Measurements from ENCODE around the gene RTL5. TPM values are rescaled to one million over a fixed set of nuclear protein-coding genes. Genes with fewer than 3 reads are reported as not detected.
A peak's percentile ranks its signal among the peaks of the same experiment; 100 is the strongest.
"Not testable (repeated sequence)": the region's sequence is repeated elsewhere in the genome, so short reads cannot be mapped to it uniquely, and the experiment has no call there.

The RTL5 gene
- total RNA-seq: 1 to 10 TPM in 4 of 5 donors, under 1 TPM in 1; 0.98 to 8.7 (median 3.4) TPM
- total RNA-seq (2013): 0.81 TPM
- total RNA-seq: 0.34 to 12.5 (median 4.0) reads per million in 29 experiments

GRCh38 chrX:72131317-72132294 is at the start of gene RTL5:
TSS of gene RTL5 (minus strand) at chrX:72131915.
- H3K27me3 ChIP-seq (replicated peaks in 1 of 2; ENCODE audit: control insufficient read depth in 2 of 2, extremely low read depth in 1 of 2, insufficient read depth in 2 of 2, low read length in 1 of 2): peaks cover 0 to 21% of the 10 kb centered on the region in 2 experiments
- H3K4me1 ChIP-seq (ENCODE audit: control insufficient read depth in 1 of 2, extremely low read depth in 1 of 2, insufficient read depth in 2 of 2, low read length in 2 of 2): peaks cover 0 to 23% of the 10 kb centered on the region in 2 experiments
- peak within 1 kb of the TSS; percentile 62 to 81 (median 77) for H3K4me3 Mint-ChIP-seq
- peak within 1 kb of the TSS; percentile 38 to 46 for H3K4me3 ChIP-seq (ENCODE audit: control insufficient read depth in 1 of 2, extremely low read depth in 1 of 2, low read length in 1 of 2)
- no peak within 1 kb of the TSS for H3K27ac ChIP-seq (ENCODE audit: low read length)
- CTCF ChIA-PET: interaction anchor here in 1 of 2 donors (1.3 kb wide), 1 partner anchor 139 kb away, joined by 5 read pairs; no protein-coding TSS in a partner anchor
- DNase-seq: peak in 27 of 35 experiments; percentile 4 to 68 (median 29)
- no peaks in the 10 kb centered on the region for H3K36me3 ChIP-seq (ENCODE audit: control insufficient read depth in 2 of 2, extremely low read depth in 1 of 2, insufficient read depth in 1 of 2, low read length in 1 of 2)
- peaks cover 16 to 35% of the 10 kb centered on the region in 2 donors for H3K27me3 Mint-ChIP-seq
- POLR2A ChIA-PET: interaction anchor here in 1 of 2 donors (0.7 to 1.2 kb wide), 2 partner anchors 10 to 30 kb away, joined by 3 to 5 read pairs; no protein-coding TSS in a partner anchor
- no peaks in the 10 kb centered on the region for H3K9me3 ChIP-seq
- no peaks in the 10 kb centered on the region for H3K9me3 Mint-ChIP-seq
- H3K36me3 Mint-ChIP-seq: peaks cover 3% of the 10 kb centered on the region
- ATAC-seq (replicated peaks in 1 of 4): peak; percentile 65 to 84 (median 74)
- peaks cover 14 to 27% (median 14%) of the 10 kb centered on the region in 3 donors for H3K4me1 Mint-ChIP-seq
- 0% methylated on average over 34 of the region's 106 CpGs for WGBS (ENCODE audit: insufficient coverage)
- H3K27ac Mint-ChIP-seq: peak within 1 kb of the TSS; percentile 61 to 79

- Mint-ChIP-seq H3K36me3 (peaks cover 4% of the 10 kb centered on the region), H3K27me3 (peaks cover 0 to 7% of the 10 kb centered on the region in 2 donors), H3K4me3 (no peak overlapping the region), H3K27ac (no peak overlapping the region), H3K9me3 (no peaks in the 10 kb centered on the region), H3K4me1 (peaks cover 6 to 17% (median 9%) of the 10 kb centered on the region in 3 donors)
- Histone ChIP-seq H3K4me3 (ENCODE audit: control insufficient read depth in 1 of 2, extremely low read depth in 1 of 2, low read length in 1 of 2) (peak overlapping the region; percentile 75 to 84), H3K9me3 (no peaks in the 10 kb centered on the region), H3K36me3 (ENCODE audit: control insufficient read depth in 2 of 2, extremely low read depth in 1 of 2, insufficient read depth in 1 of 2, low read length in 1 of 2) (no peaks in the 10 kb centered on the region), H3K27ac (ENCODE audit: low read length) (peak overlapping the region; percentile 58), H3K27me3 (replicated peaks in 1 of 2; ENCODE audit: control insufficient read depth in 2 of 2, extremely low read depth in 1 of 2, insufficient read depth in 2 of 2, low read length in 1 of 2) (no peaks in the 10 kb centered on the region), H3K4me1 (ENCODE audit: control insufficient read depth in 1 of 2, extremely low read depth in 1 of 2, insufficient read depth in 2 of 2, low read length in 2 of 2) (peaks cover 4 to 14% of the 10 kb centered on the region in 2 experiments)
- ATAC-seq (replicated peaks in 1 of 4) (no peak), DNase-seq (no peak)
- CTCF ChIA-PET: interaction anchor here in 1 of 2 donors (1.0 to 1.4 kb wide), 3 partner anchors 54 to 97 kb away, joined by 4 to 5 read pairs (median 4); partner anchors contain the start of gene RPS4X
- POLR2A ChIA-PET: interaction anchor here (0.6 to 1.4 kb wide), 2 partner anchors 96 to 97 kb away, joined by 3 to 5 read pairs; partner anchors contain the start of gene RPS4X (in 2 of the 2)
- WGBS (ENCODE audit: insufficient coverage): no CpG with 5 or more reads among the region's 1 CpG
Measured at GRCh38 chrX:72180539-72180938, 48.8 kb upstream of the RTL5 start.

- CTCF ChIA-PET: no interaction called here
- Mint-ChIP-seq H3K9me3 (no peaks in the 10 kb centered on the region), H3K4me1 (peaks cover 0 to 12% (median 4%) of the 10 kb centered on the region in 3 donors), H3K27ac (no peak overlapping the region), H3K4me3 (no peak overlapping the region), H3K27me3 (peaks cover 0 to 3% of the 10 kb centered on the region in 2 donors), H3K36me3 (no peaks in the 10 kb centered on the region)
- Histone ChIP-seq H3K4me1 (ENCODE audit: control insufficient read depth in 1 of 2, extremely low read depth in 1 of 2, insufficient read depth in 2 of 2, low read length in 2 of 2) (peaks cover 4 to 6% of the 10 kb centered on the region in 2 experiments), H3K9me3 (no peaks in the 10 kb centered on the region), H3K36me3 (ENCODE audit: control insufficient read depth in 2 of 2, extremely low read depth in 1 of 2, insufficient read depth in 1 of 2, low read length in 1 of 2) (no peaks in the 10 kb centered on the region), H3K27me3 (replicated peaks in 1 of 2; ENCODE audit: control insufficient read depth in 2 of 2, extremely low read depth in 1 of 2, insufficient read depth in 2 of 2, low read length in 1 of 2) (no peaks in the 10 kb centered on the region), H3K27ac (ENCODE audit: low read length) (no peak overlapping the region), H3K4me3 (ENCODE audit: control insufficient read depth in 1 of 2, extremely low read depth in 1 of 2, low read length in 1 of 2) (no peak overlapping the region)
- POLR2A ChIA-PET: no interaction called here
- no peak for ATAC-seq (replicated peaks in 1 of 4)
- DNase-seq: no peak
- no CpG with 5 or more reads among the region's 2 CpGs for WGBS (ENCODE audit: insufficient coverage)
Measured at GRCh38 chrX:72176981-72177380, 45.3 kb upstream of the RTL5 start.

- WGBS (ENCODE audit: insufficient coverage): no CpG with 5 or more reads among the region's 5 CpGs
- H3K27me3 Mint-ChIP-seq; H3K27me3 ChIP-seq (replicated peaks in 1 of 2; ENCODE audit: control insufficient read depth in 2 of 2, extremely low read depth in 1 of 2, insufficient read depth in 2 of 2, low read length in 1 of 2); H3K9me3 Mint-ChIP-seq; ATAC-seq (replicated peaks in 1 of 4); H3K4me1 ChIP-seq (ENCODE audit: control insufficient read depth in 1 of 2, extremely low read depth in 1 of 2, insufficient read depth in 2 of 2, low read length in 2 of 2); H3K4me3 Mint-ChIP-seq; H3K27ac ChIP-seq (ENCODE audit: low read length); POLR2A ChIA-PET; H3K9me3 ChIP-seq; CTCF ChIA-PET; H3K4me3 ChIP-seq (ENCODE audit: control insufficient read depth in 1 of 2, extremely low read depth in 1 of 2, low read length in 1 of 2); H3K36me3 ChIP-seq (ENCODE audit: control insufficient read depth in 2 of 2, extremely low read depth in 1 of 2, insufficient read depth in 1 of 2, low read length in 1 of 2); H3K27ac Mint-ChIP-seq; H3K36me3 Mint-ChIP-seq; DNase-seq: not testable (repeated sequence)
- peaks cover 0 to 12% (median 4%) of the 10 kb centered on the region in 3 donors for H3K4me1 Mint-ChIP-seq
Measured at GRCh38 chrX:72176289-72176688, 44.6 kb upstream of the RTL5 start.

- no peaks in the 10 kb centered on the region for H3K36me3 ChIP-seq (ENCODE audit: control insufficient read depth in 2 of 2, extremely low read depth in 1 of 2, insufficient read depth in 1 of 2, low read length in 1 of 2)
- Mint-ChIP-seq H3K27me3 (peaks cover 0 to 5% of the 10 kb centered on the region in 2 donors), H3K4me1 (peaks cover 4 to 8% (median 6%) of the 10 kb centered on the region in 3 donors), H3K9me3 (no peaks in the 10 kb centered on the region), H3K4me3 (peak overlapping the region; percentile 54 to 77 (median 72)), H3K27ac (peak overlapping the region; percentile 92 to 93), H3K36me3 (no peaks in the 10 kb centered on the region)
- ChIA-PET POLR2A (interaction anchor here in 1 of 2 donors (0.6 kb wide), 1 partner anchor 813 kb away, joined by 3 read pairs; no protein-coding TSS in a partner anchor), CTCF (interaction anchor here in 1 of 2 donors (0.5 kb wide), 1 partner anchor 888 kb away, joined by 3 read pairs; no protein-coding TSS in a partner anchor)
- ATAC-seq (replicated peaks in 1 of 4) (peak; percentile 88 to 94 (median 93)), DNase-seq (peak in 33 of 35 experiments; percentile 4 to 73 (median 24))
- no peaks in the 10 kb centered on the region for H3K27me3 ChIP-seq (replicated peaks in 1 of 2; ENCODE audit: control insufficient read depth in 2 of 2, extremely low read depth in 1 of 2, insufficient read depth in 2 of 2, low read length in 1 of 2)
- H3K4me3 ChIP-seq (ENCODE audit: control insufficient read depth in 1 of 2, extremely low read depth in 1 of 2, low read length in 1 of 2): peak overlapping the region; percentile 23 to 45
- peaks cover 0 to 2% of the 10 kb centered on the region in 2 experiments for H3K4me1 ChIP-seq (ENCODE audit: control insufficient read depth in 1 of 2, extremely low read depth in 1 of 2, insufficient read depth in 2 of 2, low read length in 2 of 2)
- WGBS (ENCODE audit: insufficient coverage): no CpG with 5 or more reads among the region's 6 CpGs
- H3K27ac ChIP-seq (ENCODE audit: low read length): peak overlapping the region; percentile 87
- H3K9me3 ChIP-seq: no peaks in the 10 kb centered on the region
Measured at GRCh38 chrX:72169008-72169728, 37.5 kb upstream of the RTL5 start.

GRCh38 chrX:72165551-72165950 is 33.8 kb upstream of the RTL5 start:
- no peak for DNase-seq
- no peaks in the 10 kb centered on the region for H3K9me3 Mint-ChIP-seq
- POLR2A ChIA-PET: no interaction called here
- Histone ChIP-seq H3K4me1 (ENCODE audit: control insufficient read depth in 1 of 2, extremely low read depth in 1 of 2, insufficient read depth in 2 of 2, low read length in 2 of 2) (peaks cover 0 to 2% of the 10 kb centered on the region in 2 experiments), H3K4me3 (ENCODE audit: control insufficient read depth in 1 of 2, extremely low read depth in 1 of 2, low read length in 1 of 2) (no peak overlapping the region), H3K27me3 (replicated peaks in 1 of 2; ENCODE audit: control insufficient read depth in 2 of 2, extremely low read depth in 1 of 2, insufficient read depth in 2 of 2, low read length in 1 of 2) (no peaks in the 10 kb centered on the region), H3K36me3 (ENCODE audit: control insufficient read depth in 2 of 2, extremely low read depth in 1 of 2, insufficient read depth in 1 of 2, low read length in 1 of 2) (no peaks in the 10 kb centered on the region), H3K9me3 (no peaks in the 10 kb centered on the region), H3K27ac (ENCODE audit: low read length) (no peak overlapping the region)
- peaks cover 4 to 8% (median 6%) of the 10 kb centered on the region in 3 donors for H3K4me1 Mint-ChIP-seq
- WGBS (ENCODE audit: insufficient coverage): no CpG with 5 or more reads among the region's 4 CpGs
- H3K36me3 Mint-ChIP-seq: no peaks in the 10 kb centered on the region
- no peak for ATAC-seq (replicated peaks in 1 of 4)
- no peak overlapping the region for H3K27ac Mint-ChIP-seq
- CTCF ChIA-PET: no interaction called here
- peaks cover 0 to 11% of the 10 kb centered on the region in 2 donors for H3K27me3 Mint-ChIP-seq
- H3K4me3 Mint-ChIP-seq: no peak overlapping the region
